Stimulated activated CD8-positive, alpha-beta memory T cell treated with anti-CD3 and anti-CD28 coated beads, Interleukin-7, amount 100 ng/mL, for 48 hours (primary cell): ENCODE data around the gene NARF.
"Not testable (repeated sequence)": the region's sequence is repeated elsewhere in the genome, so short reads cannot be mapped to it uniquely, and the experiment has no call there.

ENCODE experiments used
- DNase-seq, 2 donors: peaks; one replicate each; pipeline ENCODE4 v3.0.0-alpha.2; 2020; ENCODE audit warnings: low read depth in 1 of 2; ENCODE audit errors: extremely low read depth in 1 of 2

The NARF gene

DNA sequence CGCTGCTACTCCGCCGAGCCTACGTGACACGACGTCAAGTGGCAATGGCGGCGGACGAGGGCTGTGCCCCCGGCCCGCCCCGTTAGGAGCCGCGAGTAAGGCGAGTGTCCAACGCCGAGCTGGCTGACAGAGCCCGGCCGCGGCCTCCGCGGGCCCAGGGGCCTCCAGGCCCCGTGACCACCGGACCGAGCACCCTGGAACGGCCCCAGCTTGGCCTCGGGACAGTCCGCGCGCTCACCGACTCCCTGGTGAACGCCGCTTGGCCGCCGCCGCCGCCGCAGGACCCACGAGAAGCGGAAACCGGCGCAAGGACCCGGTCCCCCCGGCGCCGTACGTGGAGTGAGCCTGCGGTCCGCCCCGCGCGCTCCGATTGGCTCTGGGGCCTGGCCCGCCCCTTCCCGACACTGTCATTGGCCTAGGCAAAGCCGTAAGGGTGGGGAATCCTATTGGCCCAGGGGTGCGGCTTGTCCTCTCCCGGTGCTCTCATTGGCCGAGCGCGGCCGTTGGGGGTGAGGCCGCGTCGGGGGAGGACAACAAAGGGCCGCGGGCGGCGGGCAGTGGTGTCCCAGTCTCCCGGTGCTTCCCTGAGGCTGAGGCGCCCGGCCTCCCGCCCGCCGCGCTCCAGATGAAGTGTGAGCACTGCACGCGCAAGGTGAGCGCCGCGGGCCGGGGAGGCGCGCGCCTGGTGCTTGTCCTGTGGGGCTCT lies at the start of gene NARF:
TSS of gene NARF (plus strand) at position 563 of the 706 bp plus-strand sequence. CDS start at position 626, 63 bp downstream.
- peak; percentile 95 to 96 for DNase-seq

DNA sequence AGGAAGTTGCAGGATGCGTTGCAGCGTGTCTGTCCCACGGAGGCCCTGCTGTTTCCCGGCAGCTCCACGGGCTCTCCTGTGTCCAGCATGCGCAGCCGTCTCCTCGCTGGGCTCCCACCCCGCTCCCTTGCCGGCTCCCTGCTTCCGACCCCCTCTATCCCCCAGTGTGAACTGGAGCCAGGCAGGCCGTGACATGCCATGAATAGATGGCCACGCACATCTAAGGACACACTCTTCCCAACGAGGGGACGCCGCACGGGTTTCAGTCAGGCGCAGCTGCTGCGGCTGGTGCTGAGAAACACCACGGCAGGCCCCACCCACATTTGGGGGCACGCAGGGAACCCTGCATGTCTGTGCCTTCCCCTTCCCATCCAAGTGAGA lies 49.6 kb upstream of the NARF start:
- DNase-seq = no peak

DNA sequence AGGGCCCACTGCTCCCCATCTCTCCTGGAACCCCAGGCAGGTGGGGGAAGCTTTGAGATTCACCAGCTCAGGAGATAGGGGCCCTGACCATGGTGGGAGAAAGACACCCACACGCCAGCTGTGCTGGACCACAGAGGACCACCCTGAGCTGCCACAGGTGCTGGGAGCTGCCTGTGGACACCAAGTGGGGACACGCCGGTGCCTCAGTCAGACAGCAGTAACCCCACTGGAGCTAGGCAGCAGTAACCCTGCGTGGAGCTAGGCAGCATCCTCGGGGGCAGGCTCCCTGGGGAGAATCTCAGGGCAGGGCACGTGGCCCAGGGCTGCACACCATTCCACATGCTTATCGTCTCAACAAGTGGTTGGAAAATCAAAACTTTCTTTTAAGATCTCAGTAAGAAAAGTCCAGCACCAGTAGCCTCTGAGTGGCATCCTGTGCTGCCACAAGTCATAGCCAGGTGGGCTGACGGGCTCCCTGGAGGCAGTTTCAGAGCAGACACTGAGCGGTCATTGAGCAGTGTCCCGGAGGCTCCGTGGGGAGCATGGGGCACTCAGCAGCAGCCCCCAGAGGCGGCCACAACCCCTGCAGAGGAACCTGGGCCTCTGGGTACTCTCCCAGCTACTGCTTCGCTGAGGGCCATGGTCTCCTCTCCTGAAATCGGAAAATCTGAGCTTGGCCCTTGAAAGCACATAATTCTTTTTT lies 48.4 kb upstream of the NARF start:
- no peak for DNase-seq

DNA sequence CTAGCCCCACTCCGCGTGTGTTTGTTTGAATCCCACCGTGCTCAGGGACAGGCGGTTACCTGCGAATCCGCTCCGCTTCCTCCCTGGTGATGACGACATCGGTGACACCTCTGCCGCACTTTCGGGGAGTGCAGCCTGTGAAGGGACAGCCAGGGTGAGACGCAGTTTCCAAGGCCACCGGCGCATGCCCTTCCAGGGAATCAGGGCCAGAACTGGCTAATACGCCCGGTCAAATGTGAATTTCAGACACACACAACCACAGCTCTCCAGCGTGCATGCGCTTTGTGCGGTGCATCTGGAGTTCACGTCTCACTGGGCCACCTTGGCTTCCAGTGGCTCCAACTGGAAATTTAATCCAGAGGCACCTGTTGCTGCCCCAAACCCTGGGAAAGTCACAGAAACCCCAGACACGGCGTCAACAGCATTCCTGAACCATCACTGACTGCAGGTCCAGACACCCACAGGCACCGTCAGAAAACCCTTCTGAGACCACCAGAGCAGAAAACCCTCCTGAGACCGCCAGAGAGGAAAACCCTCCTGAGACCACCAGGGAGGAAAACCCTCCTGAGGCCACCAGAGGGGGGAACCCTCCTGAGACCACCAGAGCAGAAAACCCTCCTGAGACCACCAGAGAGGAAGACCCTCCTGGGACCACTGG lies 47.0 kb upstream of the NARF start:
- no peak for DNase-seq

DNA sequence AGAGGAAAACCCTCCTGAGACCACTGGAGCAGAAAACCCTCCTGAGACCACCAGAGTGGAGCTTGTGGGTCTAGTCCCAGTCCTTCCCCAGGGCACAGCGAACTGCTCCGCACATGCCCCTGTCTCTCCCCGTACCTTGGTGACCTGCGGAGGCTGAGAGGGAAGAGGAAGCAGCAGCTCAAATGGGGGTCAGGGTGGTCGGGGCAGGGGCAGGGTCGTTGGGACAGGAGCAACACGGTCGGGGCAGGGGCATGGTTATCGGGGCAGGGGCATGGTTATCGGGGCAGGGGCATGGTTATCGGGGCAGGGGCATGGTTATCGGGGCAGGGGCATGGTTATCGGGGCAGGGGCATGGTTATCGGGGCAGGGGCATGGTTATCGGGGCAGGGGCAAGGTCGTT lies 46.5 kb upstream of the NARF start:
- DNase-seq = not testable (repeated sequence)

DNA sequence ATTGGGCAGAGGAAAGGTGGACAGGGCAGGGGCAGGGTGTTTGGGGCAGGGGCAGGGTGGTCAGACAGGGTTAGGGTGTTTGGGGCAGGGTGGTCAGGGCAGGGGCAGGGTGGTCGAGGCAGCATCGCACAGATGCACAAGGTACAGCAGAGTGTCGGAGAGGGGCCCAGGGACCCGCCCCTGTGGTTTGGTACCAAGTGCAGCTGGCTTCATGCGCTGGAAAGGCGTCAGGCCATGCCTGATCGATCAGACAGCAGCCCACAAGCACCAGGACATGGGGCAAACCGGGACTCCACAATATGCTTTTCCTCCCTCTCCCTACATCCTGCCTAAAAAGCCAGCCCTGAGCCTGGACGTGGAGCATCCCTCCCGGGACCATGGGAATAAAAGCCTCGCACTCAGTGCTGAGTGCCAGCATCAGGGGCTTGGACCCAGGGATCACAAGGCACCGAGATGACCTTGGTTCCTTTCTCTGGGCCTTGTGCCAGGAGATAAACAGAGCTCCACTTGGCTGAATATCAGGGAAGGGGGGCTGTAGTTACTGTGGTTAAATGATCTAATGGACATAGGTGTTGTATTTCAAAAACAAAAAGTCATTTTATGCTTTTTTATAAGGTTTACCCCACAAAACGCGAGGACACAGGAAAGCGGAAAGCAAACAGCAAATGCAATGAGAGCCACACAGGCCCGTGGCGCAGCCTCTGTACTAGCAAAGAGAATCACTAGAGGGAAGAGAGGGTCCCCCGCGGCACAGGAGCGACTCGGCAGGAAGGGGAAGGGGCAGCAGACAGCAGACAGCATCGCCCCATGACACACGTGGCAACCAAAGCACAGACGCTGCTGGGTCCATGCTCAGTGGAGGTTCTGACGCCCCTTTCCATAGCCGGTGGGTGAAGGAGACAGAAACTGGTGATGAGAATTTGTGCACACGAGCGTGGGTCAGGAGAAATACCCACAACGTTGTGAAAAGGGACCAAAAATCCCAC lies 45.7 kb upstream of the NARF start:
- DNase-seq = no peak

DNA sequence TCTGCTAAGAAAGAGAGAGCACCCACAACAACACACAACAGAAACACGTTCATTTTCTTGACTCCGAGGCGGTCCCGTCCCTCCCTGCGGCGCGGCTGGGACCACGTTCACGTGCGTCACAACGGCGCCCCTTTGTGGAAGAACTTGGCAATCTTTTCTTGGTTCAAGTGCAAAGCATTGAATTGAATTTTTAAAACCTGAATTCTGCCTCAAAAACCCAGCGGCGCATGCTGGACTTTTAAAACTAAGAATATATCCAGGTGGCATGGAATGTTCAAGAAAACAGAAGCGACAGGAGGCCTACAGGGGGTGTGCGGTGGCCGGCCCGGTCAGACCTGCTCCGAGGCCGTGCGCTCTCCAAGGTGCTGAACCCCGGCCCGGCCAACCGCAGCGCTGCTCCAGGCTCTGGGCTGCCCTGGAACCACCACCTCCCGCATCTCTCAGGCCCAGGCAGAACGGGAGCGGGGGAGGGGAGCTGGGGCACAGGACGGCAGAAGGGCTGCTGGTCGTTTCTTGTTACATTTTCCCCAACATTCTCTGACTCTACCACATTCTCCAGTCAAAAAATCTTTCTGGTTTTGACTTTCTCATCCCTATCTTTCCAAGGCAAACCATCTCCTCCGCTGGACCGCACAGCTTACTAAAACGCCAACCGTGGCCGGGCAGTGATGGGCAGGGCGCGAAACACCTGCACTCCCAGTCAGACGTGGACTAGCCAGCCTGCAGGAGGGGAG lies 43.8 kb upstream of the NARF start:
- peak; percentile 29 to 45 for DNase-seq

DNA sequence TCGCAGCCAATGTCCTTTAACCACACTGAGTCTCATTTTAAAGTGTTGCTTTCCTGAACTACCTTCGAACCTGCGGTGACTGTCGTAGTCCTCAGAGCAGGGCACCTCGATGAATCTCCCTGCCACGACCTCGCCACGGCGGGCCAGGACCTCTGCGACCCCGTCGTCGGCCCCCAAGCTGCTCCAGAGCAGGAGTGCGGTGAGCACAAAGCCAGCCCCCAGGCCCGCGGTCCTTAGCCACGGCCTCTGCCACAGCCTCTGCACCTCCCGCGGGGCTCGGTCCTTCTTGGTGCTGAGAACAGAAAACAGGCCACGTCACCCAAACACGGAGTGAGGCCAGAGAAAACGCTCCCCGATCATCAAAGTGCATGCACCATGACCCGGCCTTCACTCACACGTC lies 43.2 kb upstream of the NARF start:
- no peak for DNase-seq

DNA sequence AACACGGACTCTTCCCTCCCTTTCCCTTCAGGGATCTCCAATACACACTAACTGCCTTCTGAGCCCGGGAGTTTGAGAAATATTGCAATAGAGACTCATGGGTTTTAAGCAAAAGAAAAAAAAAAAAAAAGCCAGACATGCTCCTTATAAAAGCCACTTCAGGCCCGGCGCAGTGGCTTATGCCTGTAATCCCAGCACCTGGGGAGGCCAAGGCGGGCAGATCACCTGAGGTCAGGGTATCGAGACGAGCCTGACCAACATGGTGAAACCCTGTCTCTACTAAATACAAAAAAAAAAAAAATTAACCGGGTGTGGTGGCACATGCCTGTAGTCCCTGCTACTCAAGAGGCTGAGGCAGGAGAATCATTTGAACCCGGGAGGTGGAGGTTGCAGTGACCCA lies 42.8 kb upstream of the NARF start:
- DNase-seq = no peak

DNA sequence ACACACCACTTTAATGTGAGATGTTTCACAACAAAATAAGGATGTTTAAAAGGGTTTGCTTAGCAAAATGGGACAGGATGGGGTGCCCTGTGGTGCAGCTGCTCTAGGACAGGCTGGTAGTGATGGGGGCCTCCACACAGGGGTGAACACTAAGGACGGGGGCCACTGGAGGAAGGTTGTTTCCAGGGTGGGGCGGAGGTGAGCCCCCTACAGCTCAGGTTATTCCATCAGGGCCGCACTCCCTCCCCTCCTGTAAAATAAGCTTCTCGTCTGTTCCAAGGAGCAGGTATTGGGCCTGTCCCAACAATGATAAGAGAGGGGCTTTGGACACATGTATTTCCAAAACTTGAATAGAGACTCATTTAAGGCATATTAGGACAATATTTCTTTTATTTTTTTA lies 42.3 kb upstream of the NARF start:
- no peak for DNase-seq

DNA sequence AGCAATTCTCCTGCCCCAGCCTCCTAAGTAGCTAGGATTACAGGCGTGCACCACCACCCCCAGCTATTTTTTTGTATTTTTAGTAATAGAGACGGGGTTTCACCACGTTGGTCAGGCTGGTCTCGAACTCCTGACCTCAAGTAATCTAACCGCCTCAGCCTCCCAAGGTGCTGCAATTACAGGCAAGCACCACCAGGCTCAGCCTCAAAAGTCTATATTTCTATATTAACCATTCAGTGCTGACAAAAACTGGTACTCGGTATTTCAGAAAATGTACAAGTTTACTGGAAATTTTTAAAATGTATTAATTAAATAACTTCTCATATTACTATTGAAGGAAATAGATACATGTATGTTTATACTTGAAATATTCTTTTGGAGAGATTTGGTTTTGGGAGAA lies 41.8 kb upstream of the NARF start:
- no peak for DNase-seq

DNA sequence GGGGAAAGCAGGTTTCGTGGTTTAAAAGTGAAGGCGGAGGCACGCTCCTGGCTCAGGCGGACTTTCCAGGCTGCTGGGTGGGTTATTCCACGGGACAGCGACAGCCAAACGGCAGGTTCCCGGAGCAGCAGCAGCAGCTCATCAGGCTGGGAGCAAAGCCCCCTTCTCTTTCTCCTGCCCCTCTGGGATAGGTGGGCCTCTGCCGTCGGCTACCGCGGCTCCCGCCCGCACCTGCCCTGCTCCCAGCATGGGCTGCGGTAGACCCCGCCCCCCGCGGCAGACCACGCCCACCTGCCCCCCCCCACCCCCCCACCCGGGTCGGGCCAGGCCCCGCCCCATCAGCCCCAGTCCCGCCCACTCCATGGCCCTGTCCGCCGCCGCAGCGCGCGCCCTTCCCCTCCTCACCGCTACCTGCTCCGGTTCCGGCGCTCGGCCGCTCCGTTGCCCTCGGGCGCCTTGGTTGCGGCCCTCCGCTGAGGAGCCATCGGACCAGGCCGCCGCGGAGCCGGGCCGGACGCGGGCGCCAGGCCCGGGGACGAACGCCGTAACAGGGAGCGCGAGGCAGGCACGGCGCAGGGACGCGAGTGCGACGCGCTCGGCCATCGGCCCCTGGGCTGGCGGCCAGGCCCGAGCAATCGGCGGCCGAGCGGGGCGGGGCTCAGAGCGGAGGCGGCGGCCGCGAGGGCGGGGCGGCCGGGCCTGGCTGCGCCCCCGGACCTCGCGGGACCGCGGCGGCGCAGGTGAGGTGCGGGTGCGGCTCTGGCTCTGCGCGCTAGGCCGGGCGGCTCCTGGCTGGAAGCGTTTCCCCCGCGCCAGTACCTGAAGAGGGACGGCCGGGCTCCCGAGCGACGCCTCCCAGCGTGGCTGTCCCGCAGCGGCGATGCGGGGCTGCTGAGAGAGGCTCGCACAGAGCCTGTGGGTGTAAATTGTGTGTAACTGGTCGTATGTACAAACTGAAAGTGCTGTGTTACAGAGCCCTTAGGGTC lies 40.2 kb upstream of the NARF start, which contains the start of the genes HEXD and OGFOD3:
TSS of gene HEXD (plus strand) at position 347 of the 986 bp plus-strand sequence. CDS start 1,453 bp downstream, outside the sequence.
TSS of gene OGFOD3 (minus strand) at position 586 of the 986 bp plus-strand sequence. CDS start at position 485, 101 bp downstream.
- DNase-seq = peak; percentile 64 to 69

DNA sequence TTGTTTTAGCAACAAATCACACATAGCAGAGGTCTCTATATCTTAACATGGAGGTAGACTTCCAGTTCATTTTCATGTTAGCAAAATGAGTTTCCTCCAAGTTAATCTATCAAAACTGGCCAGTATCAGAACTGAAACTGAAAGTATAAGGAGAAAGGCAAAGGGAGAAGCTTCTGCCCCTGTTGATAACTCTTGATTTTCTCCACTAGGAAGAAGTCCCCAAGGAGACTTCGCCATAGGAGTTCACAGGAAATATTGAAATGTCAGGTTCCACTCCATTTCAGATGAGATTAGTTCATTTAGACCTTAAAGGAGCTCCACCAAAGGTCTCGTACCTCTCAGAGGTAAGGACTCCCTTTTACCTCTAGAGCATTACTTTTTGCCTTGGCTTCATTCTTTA lies 39.0 kb upstream of the NARF start:
- DNase-seq = no peak

DNA sequence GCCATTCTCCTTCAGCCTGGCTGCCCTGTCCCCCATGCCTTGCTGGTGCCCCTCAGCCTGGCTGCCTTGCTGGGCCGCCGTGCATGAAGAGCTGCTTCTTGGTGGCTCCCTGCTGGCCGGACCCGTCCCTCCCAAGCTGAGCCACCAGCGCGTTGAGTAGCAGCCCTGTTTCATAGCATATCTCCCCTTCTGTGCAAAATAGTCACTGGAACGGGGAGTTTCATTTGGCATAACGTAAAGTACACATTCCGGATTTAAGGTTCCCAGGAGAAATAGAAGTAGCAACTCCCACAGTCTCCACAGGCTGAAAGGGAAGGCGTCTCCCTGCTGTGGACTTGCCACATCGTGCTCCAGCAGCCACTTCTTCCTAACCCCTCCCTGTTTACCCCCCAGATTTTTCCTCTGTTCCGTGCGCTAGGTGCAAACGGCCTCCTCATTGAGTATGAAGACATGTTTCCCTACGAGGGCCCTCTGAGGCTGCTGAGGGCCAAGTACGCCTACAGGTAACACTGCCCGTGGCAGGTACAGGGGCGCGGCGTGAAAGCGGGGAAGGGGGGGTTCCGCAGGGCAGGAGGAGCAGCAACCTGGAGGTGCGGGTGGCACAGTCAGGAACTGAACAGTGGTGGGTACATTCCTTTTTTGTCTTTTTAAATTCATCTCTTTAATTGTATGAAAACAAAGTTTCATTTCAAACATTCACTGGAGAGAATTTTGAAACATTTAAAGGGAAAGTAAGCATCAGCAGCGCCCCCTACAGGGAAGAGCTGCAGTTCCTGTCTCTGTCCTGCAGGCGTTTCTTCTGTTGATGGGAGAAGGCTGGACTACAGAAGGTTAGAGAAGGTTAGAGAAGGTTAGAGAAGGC lies 34.3 kb upstream of the NARF start:
- no peak for DNase-seq

DNA sequence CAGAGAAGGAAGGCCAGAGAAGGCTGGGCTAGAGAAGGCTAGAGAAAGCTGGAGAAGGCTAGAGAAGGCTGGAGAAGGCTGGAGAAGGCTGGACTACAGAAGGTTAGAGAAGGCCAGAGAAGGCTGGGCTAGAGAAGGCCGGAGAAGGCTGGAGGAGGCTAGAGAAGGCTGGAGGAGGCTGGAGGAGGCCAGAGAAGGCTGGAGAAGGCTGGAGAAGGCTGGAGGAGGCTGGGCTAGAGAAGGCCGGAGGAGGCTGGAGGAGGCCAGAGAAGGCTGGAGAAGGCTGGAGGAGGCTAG lies 33.7 kb upstream of the NARF start:
- no peak for DNase-seq

DNA sequence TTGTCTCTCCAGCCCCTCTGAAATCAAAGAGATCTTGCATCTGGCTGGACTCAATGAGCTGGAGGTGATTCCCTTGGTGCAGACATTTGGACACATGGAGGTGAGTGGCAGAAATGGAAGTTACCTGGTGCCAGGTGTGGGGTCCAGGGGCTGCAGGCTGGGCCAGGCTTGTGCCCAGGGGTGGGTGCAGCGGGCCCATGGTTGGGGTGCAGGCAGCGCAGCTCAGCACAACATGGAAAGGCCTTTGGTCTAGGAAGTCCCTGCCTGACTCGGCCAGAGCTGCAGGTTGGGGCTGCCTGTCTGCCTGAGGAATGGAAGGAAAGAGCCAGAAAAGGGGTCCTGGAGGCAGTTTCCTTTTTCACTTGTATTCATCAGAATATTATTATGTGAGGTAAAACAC lies 30.0 kb upstream of the NARF start:
- no peak for DNase-seq

DNA sequence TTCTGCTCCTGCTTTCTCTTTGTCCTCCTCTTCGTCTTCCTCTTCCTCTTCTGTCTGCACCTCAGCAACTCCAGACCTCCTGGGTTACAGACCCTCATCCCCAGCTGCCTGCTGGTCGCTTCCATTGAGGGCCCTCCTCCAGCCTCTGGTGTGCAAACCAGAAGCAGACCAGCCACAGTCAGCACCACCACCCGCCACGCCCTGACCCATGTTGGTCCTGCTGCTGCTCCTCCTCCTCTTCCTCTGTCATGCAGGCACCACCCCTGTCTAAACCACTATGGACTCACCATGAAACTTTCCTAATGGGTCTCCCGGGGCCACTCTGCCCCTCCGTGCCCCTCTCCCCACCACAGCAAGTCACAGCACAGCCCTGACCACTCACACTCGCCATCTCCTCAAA lies 28.7 kb upstream of the NARF start:
- no peak for DNase-seq

DNA sequence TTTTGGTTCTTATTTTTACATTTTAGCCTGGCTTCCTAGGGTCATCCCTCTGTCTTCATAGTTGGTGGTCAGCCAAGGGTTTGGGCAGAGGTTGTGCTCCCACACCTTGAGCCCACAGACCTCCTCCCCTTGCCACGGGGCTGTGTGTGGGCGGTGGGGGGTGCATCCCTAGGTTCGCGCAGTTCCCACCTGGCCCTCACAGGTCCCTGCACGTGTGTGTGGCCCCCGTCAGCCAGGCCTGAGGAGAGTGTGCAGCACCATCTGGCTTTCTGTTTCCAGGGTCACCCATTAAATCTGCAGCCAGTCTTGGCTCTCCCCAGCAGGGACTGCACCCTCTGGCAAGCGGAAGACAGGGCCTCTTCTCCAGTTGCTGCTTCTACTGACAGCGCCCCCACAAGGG lies 26.5 kb upstream of the NARF start:
- DNase-seq = no peak
